Caco-2 (cell line): Measurements from ENCODE around the gene STEAP3. TPM values are rescaled to one million over a fixed set of nuclear protein-coding genes. Genes with fewer than 3 reads are reported as not detected.

ENCODE experiments used
- BruUV-seq: library from RNA; stranded (reverse); fragments of 400-500 nt; replicated peaks from 2 replicates; lab custom pipeline; 2021; lab: Mats Ljungman, UMichigan
- CTCF ChIA-PET: fragments of 300-600 bp; sonication (Branson Sonifier 250); formaldehyde crosslinking; loops from one replicate; lab custom pipeline; 2022; ENCODE audit warnings: antibody characterized with exemption; lab: Charles Lee
- POLR2A ChIA-PET: fragments of 300-600 bp; sonication (Branson Sonifier 250); formaldehyde crosslinking; loops from one replicate; lab custom pipeline; 2022; ENCODE audit warnings: antibody characterized with exemption; lab: Charles Lee
- DNase-seq, 2 experiments: peaks; one replicate each; pipeline versions ENCODE4 v3.0.0 to v3.0.0-alpha.2; 2020 to 2022
- H3K27me3 ChIP-seq: replicated peaks from 2 replicates; pipeline ENCODE4 v1.6.0; 2011; ENCODE audit warnings: low read length; ENCODE audit not compliant: control insufficient read depth, insufficient read depth
- H3K36me3 ChIP-seq: 2 replicates; pipeline ENCODE4 v1.5.1; 2011; ENCODE audit warnings: low read length; ENCODE audit not compliant: control insufficient read depth, insufficient read depth
- H3K4me1 ChIP-seq: fragments of 250-450 bp; sonication (Bioruptor Pico); 2 replicates; pipeline ENCODE4 v1.5.1; 2020; ENCODE audit warnings: mild to moderate bottlenecking
- H3K4me3 ChIP-seq: 2 replicates; pipeline ENCODE4 v1.5.1; 2011; ENCODE audit warnings: low read depth, mild to moderate bottlenecking, control low read depth, low read length
- H3K9me3 ChIP-seq: fragments of 250-450 bp; sonication (Bioruptor Pico); 2 replicates; pipeline ENCODE4 v1.5.1; 2020; ENCODE audit warnings: mild to moderate bottlenecking, moderate library complexity
- H3K27ac Mint-ChIP-seq: one replicate; pipeline ENCODE4 v1.8.0; 2022; ENCODE audit warnings: mixed read lengths; ENCODE audit not compliant: unreplicated experiment
- H3K27me3 Mint-ChIP-seq: one replicate; pipeline ENCODE4 v1.8.0; 2022; ENCODE audit warnings: mixed read lengths; ENCODE audit not compliant: insufficient read depth, unreplicated experiment
- H3K36me3 Mint-ChIP-seq: one replicate; pipeline ENCODE4 v1.8.0; 2022; ENCODE audit warnings: mild to moderate bottlenecking, mixed read lengths; ENCODE audit not compliant: insufficient read depth, unreplicated experiment
- H3K4me1 Mint-ChIP-seq: one replicate; pipeline ENCODE4 v1.8.0; 2022; ENCODE audit warnings: low read depth, mixed read lengths; ENCODE audit not compliant: unreplicated experiment
- H3K4me3 Mint-ChIP-seq: one replicate; pipeline ENCODE4 v1.8.0; 2022; ENCODE audit warnings: mild to moderate bottlenecking, moderate library complexity, mixed read lengths; ENCODE audit not compliant: unreplicated experiment
- H3K9me3 Mint-ChIP-seq: one replicate; pipeline ENCODE4 v1.8.0; 2022; ENCODE audit warnings: mixed read lengths; ENCODE audit not compliant: unreplicated experiment
- CTCF ChIP-seq, 2 experiments: fragments of 200-600 bp in 1 of 2; IDR thresholded peaks; 1 replicate in 1 of 2; 2 replicates in 1 of 2; pipeline versions ENCODE4 v1.5.1 to v1.8.0; 2011 to 2022; ENCODE audit warnings: antibody characterized with exemption in 1 of 2, control low read depth in 1 of 2, inconsistent platforms in 1 of 2, low read depth in 1 of 2, low read length in 1 of 2, mild to moderate bottlenecking in 1 of 2, moderate library complexity in 1 of 2; ENCODE audit not compliant: insufficient read depth in 1 of 2, severe bottlenecking in 1 of 2, unreplicated experiment in 1 of 2
- intact Hi-C: fragments of 100-400 bp; cut with micrococcal nuclease; formaldehyde crosslinking; loops from one replicate; pipeline ENCODE4 v1.10.0; 2022; ENCODE audit not compliant: unreplicated experiment
- total RNA-seq: library from RNA; stranded (reverse); gene quantifications from 2 replicates; pipeline ENCODE4 v1.2.3, GENCODE V29; 2022

Gene STEAP3
- total RNA-seq, 1 experiment from 2014 or later, result 20.4 TPM

GRCh38 chr2:119288576-119288975 is 64.9 kb downstream of the STEAP3 start:
- Histone ChIP-seq H3K27me3 (no peaks in the 10 kb centered on the region), H3K36me3 (no peaks in the 10 kb centered on the region), H3K9me3 (no peaks in the 10 kb centered on the region), H3K4me3 (no peak overlapping the region), H3K4me1 (no peaks in the 10 kb centered on the region)
- intact Hi-C loops, result no loop called here
- Mint-ChIP-seq H3K4me1 (no peaks in the 10 kb centered on the region), H3K9me3 (no peaks in the 10 kb centered on the region), H3K27me3 (no peaks in the 10 kb centered on the region), H3K4me3 (no peak overlapping the region), H3K27ac (no peak overlapping the region), H3K36me3 (no peaks in the 10 kb centered on the region)
- ChIA-PET CTCF (no interaction called here), POLR2A (no interaction called here)
- TF ChIP-seq CTCF (IDR thresholded peaks at IDR 0.05; ENCODE audit: insufficient read depth in 1 of 2, low read depth in 1 of 2, low read length in 1 of 2, severe bottlenecking in 1 of 2, unreplicated experiment in 1 of 2), result no peak
- no TSS peak for BruUV-seq
- DNase-seq, result no peak

- no peak overlapping the region for H3K4me3 ChIP-seq
- no peaks in the 10 kb centered on the region for H3K9me3 Mint-ChIP-seq
- ChIA-PET POLR2A (no interaction called here), CTCF (no interaction called here)
- no peak overlapping the region for H3K27ac Mint-ChIP-seq
- no peak for TF ChIP-seq CTCF (IDR thresholded peaks at IDR 0.05; ENCODE audit: insufficient read depth in 1 of 2, low read depth in 1 of 2, low read length in 1 of 2, severe bottlenecking in 1 of 2, unreplicated experiment in 1 of 2)
- H3K27me3 Mint-ChIP-seq, result no peaks in the 10 kb centered on the region
- H3K4me1 Mint-ChIP-seq, result no peaks in the 10 kb centered on the region
- no peak overlapping the region for H3K4me3 Mint-ChIP-seq
- H3K36me3 Mint-ChIP-seq, result no peaks in the 10 kb centered on the region
- no peak for DNase-seq
- no peaks in the 10 kb centered on the region for H3K4me1 ChIP-seq
- H3K27me3 ChIP-seq, result no peaks in the 10 kb centered on the region
- no TSS peak for BruUV-seq
- intact Hi-C loops, result no loop called here
- H3K36me3 ChIP-seq, result no peaks in the 10 kb centered on the region
- H3K9me3 ChIP-seq, result no peaks in the 10 kb centered on the region
Measured at GRCh38 chr2:119289093-119289492, 65.5 kb downstream of the STEAP3 start.

GRCh38 chr2:119289642-119290041 is 66.0 kb downstream of the STEAP3 start:
- H3K27ac Mint-ChIP-seq, result no peak overlapping the region
- H3K36me3 ChIP-seq, result no peaks in the 10 kb centered on the region
- H3K36me3 Mint-ChIP-seq, result no peaks in the 10 kb centered on the region
- ChIA-PET POLR2A (no interaction called here), CTCF (no interaction called here)
- H3K9me3 ChIP-seq, result no peaks in the 10 kb centered on the region
- intact Hi-C loops, result loop anchor here (2.0 to 5.0 kb wide), 2 partner anchors 25 to 107 kb away; no protein-coding TSS in a partner anchor
- H3K27me3 ChIP-seq, result no peaks in the 10 kb centered on the region
- no peaks in the 10 kb centered on the region for H3K4me1 Mint-ChIP-seq
- no peak overlapping the region for H3K4me3 ChIP-seq
- H3K4me3 Mint-ChIP-seq, result no peak overlapping the region
- no peaks in the 10 kb centered on the region for H3K4me1 ChIP-seq
- H3K27me3 Mint-ChIP-seq, result no peaks in the 10 kb centered on the region
- DNase-seq, result no peak
- no peaks in the 10 kb centered on the region for H3K9me3 Mint-ChIP-seq
- TF ChIP-seq CTCF (IDR thresholded peaks at IDR 0.05; ENCODE audit: insufficient read depth in 1 of 2, low read depth in 1 of 2, low read length in 1 of 2, severe bottlenecking in 1 of 2, unreplicated experiment in 1 of 2), result no peak
- BruUV-seq, result no TSS peak
